GM21515 (cell line): ENCODE measurements around the gene MRPS27.

Experiments used
- ATAC-seq: cut with Tn5 transposase; IDR thresholded peaks from one replicate; pipeline ENCODE4 v1.9.1; 2021; ENCODE audit not compliant: unreplicated experiment

MRPS27 gene

GRCh38 chr5:72266862-72267261, 53.2 kb downstream of the MRPS27 start:
- ATAC-seq, result no peak

- no peak for ATAC-seq
These were observed 54.8 kb downstream of the MRPS27 start for GRCh38 chr5:72265032-72265877.

GRCh38 chr5:72256536-72256935, 63.5 kb downstream of the MRPS27 start:
- no peak for ATAC-seq

GRCh38 chr5:72255670-72256069, 64.4 kb downstream of the MRPS27 start:
- ATAC-seq, result no peak

- no peak for ATAC-seq
These were observed 64.8 kb downstream of the MRPS27 start for GRCh38 chr5:72255237-72255636.

- no peak for ATAC-seq
These were observed 67.4 kb downstream of the MRPS27 start for GRCh38 chr5:72252574-72253155.

GRCh38 chr5:72252008-72252407, 68.0 kb downstream of the MRPS27 start:
- no peak for ATAC-seq

GRCh38 chr5:72251386-72251785, 68.7 kb downstream of the MRPS27 start:
- no peak for ATAC-seq

GRCh38 chr5:72248410-72248981, 71.5 kb downstream of the MRPS27 start:
- ATAC-seq, result no peak

- no peak for ATAC-seq
These were observed 73.0 kb downstream of the MRPS27 start for GRCh38 chr5:72246954-72247442.

GRCh38 chr5:72245951-72246532, 74.0 kb downstream of the MRPS27 start:
- no peak for ATAC-seq

- no peak for ATAC-seq
These were observed 74.5 kb downstream of the MRPS27 start for GRCh38 chr5:72245546-72245945.

GRCh38 chr5:72244862-72245371, 75.1 kb downstream of the MRPS27 start:
- peak; percentile 85 for ATAC-seq

GRCh38 chr5:72243706-72244105, 76.3 kb downstream of the MRPS27 start:
- no peak for ATAC-seq

GRCh38 chr5:72242796-72243475, 77.1 kb downstream of the MRPS27 start:
- ATAC-seq, result no peak

GRCh38 chr5:72241346-72242003, 78.6 kb downstream of the MRPS27 start:
- no peak for ATAC-seq

- no peak for ATAC-seq
These were observed 81.2 kb downstream of the MRPS27 start for GRCh38 chr5:72238712-72239445.

GRCh38 chr5:72237879-72238278, 82.2 kb downstream of the MRPS27 start:
- ATAC-seq, result no peak

GRCh38 chr5:72237415-72237814, 82.6 kb downstream of the MRPS27 start:
- ATAC-seq, result no peak

GRCh38 chr5:72235725-72236124, 84.3 kb downstream of the MRPS27 start:
- no peak for ATAC-seq
